Activated naive CD8-positive, alpha-beta T cell treated with anti-CD3 and anti-CD28 coated beads for 36 hours (primary cell): ENCODE measurements around the gene ZDHHC21. TPM values are rescaled to one million over a fixed set of nuclear protein-coding genes. Genes with fewer than 3 reads are reported as not detected.
"Not testable (repeated sequence)": the region's sequence is repeated elsewhere in the genome, so short reads cannot be mapped to it uniquely, and the experiment has no call there.

Source experiments
- DNase-seq: peaks from one replicate; pipeline ENCODE4 v3.0.0; 2021
- H3K27ac Mint-ChIP-seq: one replicate; pipeline ENCODE4 v1.8.0; 2022; ENCODE audit warnings: mild to moderate bottlenecking, moderate library complexity, mixed read lengths
- H3K27me3 Mint-ChIP-seq: one replicate; pipeline ENCODE4 v1.8.0; 2022; ENCODE audit warnings: mild to moderate bottlenecking, mixed read lengths
- H3K36me3 Mint-ChIP-seq: one replicate; pipeline ENCODE4 v1.8.0; 2021; ENCODE audit warnings: mild to moderate bottlenecking, mixed read lengths
- H3K4me1 Mint-ChIP-seq: one replicate; pipeline ENCODE4 v1.8.0; 2021; ENCODE audit warnings: mixed read lengths
- H3K4me3 Mint-ChIP-seq: one replicate; pipeline ENCODE4 v1.8.0; 2022; ENCODE audit warnings: mild to moderate bottlenecking, moderate library complexity, mixed read lengths
- H3K9me3 Mint-ChIP-seq: one replicate; pipeline ENCODE4 v1.8.0; 2022; ENCODE audit warnings: mixed read lengths
- total RNA-seq, 2 experiments: library from RNA; stranded (reverse); gene quantifications; one replicate each; pipeline ENCODE4 v1.2.3, GENCODE V29; 2021

The ZDHHC21 gene
- total RNA-seq, 2 experiments from 2014 or later, result 4.1 to 4.9 TPM

GRCh38 chr9:14702200-14702720 is 9.0 kb upstream of the ZDHHC21 start:
- Mint-ChIP-seq H3K27me3 (peaks cover 7% of the 10 kb centered on the region), H3K4me3 (no peak overlapping the region), H3K4me1 (no peaks in the 10 kb centered on the region), H3K27ac (no peak overlapping the region), H3K36me3 (peaks cover 4% of the 10 kb centered on the region), H3K9me3 (peaks cover 17% of the 10 kb centered on the region)
- DNase-seq, result no peak

- Mint-ChIP-seq H3K27me3 (no peaks in the 10 kb centered on the region), H3K36me3 (peaks cover 18% of the 10 kb centered on the region), H3K9me3 (no peaks in the 10 kb centered on the region), H3K27ac (peak overlapping the region; percentile 81), H3K4me3 (peak overlapping the region; percentile 94), H3K4me1 (peaks cover 34% of the 10 kb centered on the region)
- DNase-seq, result no peak
These were observed 572 bp downstream of the ZDHHC21 start for GRCh38 chr9:14692470-14693250.

GRCh38 chr9:14690948-14691730 is 2.1 kb downstream of the ZDHHC21 start:
- Mint-ChIP-seq H3K27ac (no peak overlapping the region), H3K4me1 (peaks cover 34% of the 10 kb centered on the region), H3K36me3 (peaks cover 18% of the 10 kb centered on the region), H3K27me3 (no peaks in the 10 kb centered on the region), H3K4me3 (no peak overlapping the region), H3K9me3 (no peaks in the 10 kb centered on the region)
- no peak for DNase-seq

- no peak overlapping the region for H3K27ac Mint-ChIP-seq
- H3K9me3 Mint-ChIP-seq, result no peaks in the 10 kb centered on the region
- no peak overlapping the region for H3K4me3 Mint-ChIP-seq
- H3K36me3 Mint-ChIP-seq, result peaks cover 36% of the 10 kb centered on the region
- no peak for DNase-seq
- peaks cover 24% of the 10 kb centered on the region for H3K4me1 Mint-ChIP-seq
- H3K27me3 Mint-ChIP-seq, result no peaks in the 10 kb centered on the region
These were observed 6.1 kb downstream of the ZDHHC21 start for GRCh38 chr9:14687042-14687719.

GRCh38 chr9:14686168-14686567 is 7.1 kb downstream of the ZDHHC21 start:
- Mint-ChIP-seq H3K27ac (no peak overlapping the region), H3K9me3 (no peaks in the 10 kb centered on the region), H3K27me3 (no peaks in the 10 kb centered on the region), H3K4me1 (peaks cover 17% of the 10 kb centered on the region), H3K36me3 (peaks cover 43% of the 10 kb centered on the region), H3K4me3 (no peak overlapping the region)
- DNase-seq, result no peak

GRCh38 chr9:14682616-14683015 is 10.6 kb downstream of the ZDHHC21 start:
- H3K27ac Mint-ChIP-seq, result not testable (repeated sequence)

GRCh38 chr9:14678776-14679175 is 14.5 kb downstream of the ZDHHC21 start:
- Mint-ChIP-seq H3K4me3 (no peak overlapping the region), H3K4me1 (peaks cover 3% of the 10 kb centered on the region), H3K9me3 (no peaks in the 10 kb centered on the region), H3K27ac (no peak overlapping the region), H3K27me3 (no peaks in the 10 kb centered on the region), H3K36me3 (peaks cover 26% of the 10 kb centered on the region)
- DNase-seq, result no peak

More at GRCh38 chr9:14682616-14683015, 10.6 kb downstream of the ZDHHC21 start:
- H3K36me3 Mint-ChIP-seq, result peaks cover 30% of the 10 kb centered on the region
- not testable (repeated sequence) for H3K4me3 Mint-ChIP-seq, H3K4me1 Mint-ChIP-seq, H3K27me3 Mint-ChIP-seq, DNase-seq, H3K9me3 Mint-ChIP-seq

- no peak for DNase-seq
- Mint-ChIP-seq H3K27ac (no peak overlapping the region), H3K4me1 (peaks cover 3% of the 10 kb centered on the region), H3K9me3 (no peaks in the 10 kb centered on the region), H3K36me3 (peaks cover 23% of the 10 kb centered on the region), H3K27me3 (no peaks in the 10 kb centered on the region), H3K4me3 (no peak overlapping the region)
These were observed 15.4 kb downstream of the ZDHHC21 start for GRCh38 chr9:14677872-14678271.

GRCh38 chr9:14677396-14677795 is 15.8 kb downstream of the ZDHHC21 start:
- H3K36me3 Mint-ChIP-seq, result peaks cover 20% of the 10 kb centered on the region
- no peaks in the 10 kb centered on the region for H3K27me3 Mint-ChIP-seq
- no peak overlapping the region for H3K27ac Mint-ChIP-seq
- DNase-seq, result no peak
- H3K4me1 Mint-ChIP-seq, result no peaks in the 10 kb centered on the region
- H3K4me3 Mint-ChIP-seq, result no peak overlapping the region
- H3K9me3 Mint-ChIP-seq, result no peaks in the 10 kb centered on the region

- Mint-ChIP-seq H3K36me3 (peaks cover 13% of the 10 kb centered on the region), H3K4me3 (no peak overlapping the region), H3K27me3 (no peaks in the 10 kb centered on the region), H3K27ac (no peak overlapping the region), H3K9me3 (no peaks in the 10 kb centered on the region), H3K4me1 (no peaks in the 10 kb centered on the region)
- no peak for DNase-seq
These were observed 18.6 kb downstream of the ZDHHC21 start for GRCh38 chr9:14674630-14675029.

GRCh38 chr9:14671377-14671776 is 21.9 kb downstream of the ZDHHC21 start:
- H3K9me3 Mint-ChIP-seq, result no peaks in the 10 kb centered on the region
- peaks cover 7% of the 10 kb centered on the region for H3K36me3 Mint-ChIP-seq
- no peak overlapping the region for H3K27ac Mint-ChIP-seq
- no peak for DNase-seq
- H3K4me1 Mint-ChIP-seq, result no peaks in the 10 kb centered on the region
- no peak overlapping the region for H3K4me3 Mint-ChIP-seq
- H3K27me3 Mint-ChIP-seq, result no peaks in the 10 kb centered on the region

GRCh38 chr9:14670718-14671117 is 22.5 kb downstream of the ZDHHC21 start:
- Mint-ChIP-seq H3K4me3 (no peak overlapping the region), H3K27ac (no peak overlapping the region), H3K4me1 (no peaks in the 10 kb centered on the region), H3K9me3 (no peaks in the 10 kb centered on the region), H3K27me3 (no peaks in the 10 kb centered on the region), H3K36me3 (peaks cover 5% of the 10 kb centered on the region)
- DNase-seq, result no peak

- H3K4me1 Mint-ChIP-seq, H3K27ac Mint-ChIP-seq, DNase-seq, H3K4me3 Mint-ChIP-seq, H3K27me3 Mint-ChIP-seq, H3K36me3 Mint-ChIP-seq, H3K9me3 Mint-ChIP-seq: not testable (repeated sequence)
These were observed 29.2 kb downstream of the ZDHHC21 start for GRCh38 chr9:14664022-14664421.

- DNase-seq, result no peak
- Mint-ChIP-seq H3K9me3 (no peaks in the 10 kb centered on the region), H3K4me3 (no peak overlapping the region), H3K4me1 (no peaks in the 10 kb centered on the region), H3K36me3 (peaks cover 25% of the 10 kb centered on the region), H3K27me3 (no peaks in the 10 kb centered on the region), H3K27ac (no peak overlapping the region)
These were observed 31.2 kb downstream of the ZDHHC21 start for GRCh38 chr9:14662060-14662453.

GRCh38 chr9:14661421-14662059 is 31.7 kb downstream of the ZDHHC21 start:
- Mint-ChIP-seq H3K27me3 (no peaks in the 10 kb centered on the region), H3K36me3 (peaks cover 29% of the 10 kb centered on the region), H3K4me1 (no peaks in the 10 kb centered on the region), H3K4me3 (no peak overlapping the region), H3K27ac (no peak overlapping the region), H3K9me3 (peaks cover 2% of the 10 kb centered on the region)
- no peak for DNase-seq
